Keratinocyte (primary cell): ENCODE results near the gene ZC3HAV1L. TPM values are rescaled to one million over a fixed set of nuclear protein-coding genes. Genes with fewer than 3 reads are reported as not detected.

Experiments used
- DNase-seq: peaks from one replicate; pipeline ENCODE4 v3.0.0-alpha.2; 2011; ENCODE audit warnings: low read depth, missing footprints, low spot score
- FAIRE-seq: peaks from 2 replicates; lab custom pipeline; 2011; peaks lifted over from hg19 to GRCh38; lab: Jason Lieb, UNC
- H2AFZ ChIP-seq: 2 replicates; pipeline ENCODE4 v1.6.0; 2012; ENCODE audit warnings: low read length, control low read depth, inconsistent platforms; ENCODE audit not compliant: control insufficient read depth
- H3K27ac ChIP-seq: 2 replicates; pipeline ENCODE4 v1.5.1; 2011; ENCODE audit warnings: low read length; ENCODE audit not compliant: control insufficient read depth, insufficient read depth
- H3K27me3 ChIP-seq: 3 replicates; pipeline ENCODE4 v1.6.0; 2011; ENCODE audit warnings: low read length; ENCODE audit not compliant: control insufficient read depth, insufficient read depth; ENCODE audit errors: extremely low read depth
- H3K36me3 ChIP-seq, 2 experiments: 2 replicates in 1 of 2; 3 replicates in 1 of 2; pipeline ENCODE4 v1.5.1; 2011; ENCODE audit warnings: low read length in 2 of 2, mild to moderate bottlenecking in 1 of 2; ENCODE audit not compliant: control insufficient read depth in 2 of 2, insufficient read depth in 2 of 2; ENCODE audit errors: extremely low read depth in 1 of 2
- H3K4me1 ChIP-seq: 3 replicates; pipeline ENCODE4 v1.5.1; 2011; ENCODE audit warnings: low read length; ENCODE audit not compliant: control insufficient read depth, insufficient read depth; ENCODE audit errors: extremely low read depth
- H3K4me2 ChIP-seq: 3 replicates; pipeline ENCODE4 v1.6.0; 2011; ENCODE audit warnings: low read depth, low read length; ENCODE audit not compliant: control insufficient read depth, insufficient read depth; ENCODE audit errors: extremely low read depth
- H3K4me3 ChIP-seq, 3 experiments: fragments of 200-600 bp in 1 of 3; sonication (generic) in 1 of 3; 2 replicates in 2 of 3; 3 replicates in 1 of 3; pipeline ENCODE4 v1.5.1; 2011 to 2016; ENCODE audit warnings: low read length in 3 of 3, mild to moderate bottlenecking in 3 of 3, control low read depth in 2 of 3, inconsistent platforms in 1 of 3, low read depth in 1 of 3, mixed read lengths in 1 of 3, mixed run types in 1 of 3, moderate library complexity in 1 of 3; ENCODE audit not compliant: control insufficient read depth in 2 of 3, insufficient read depth in 2 of 3; ENCODE audit errors: extremely low read depth in 1 of 3
- H3K79me2 ChIP-seq: 2 replicates; pipeline ENCODE4 v1.6.0; 2012; ENCODE audit warnings: low read length; ENCODE audit not compliant: control insufficient read depth, insufficient read depth
- H3K9ac ChIP-seq: 3 replicates; pipeline ENCODE4 v1.6.0; 2011; ENCODE audit warnings: low read length; ENCODE audit not compliant: control insufficient read depth, insufficient read depth; ENCODE audit errors: extremely low read depth
- H3K9me1 ChIP-seq: 3 replicates; pipeline ENCODE4 v1.6.0; 2011; ENCODE audit warnings: low read length; ENCODE audit not compliant: control insufficient read depth, insufficient read depth; ENCODE audit errors: extremely low read depth
- H3K9me3 ChIP-seq: 2 replicates; pipeline ENCODE4 v1.5.1; 2012; ENCODE audit warnings: low read depth, low read length; ENCODE audit not compliant: control insufficient read depth
- H4K20me1 ChIP-seq: 3 replicates; pipeline ENCODE4 v1.6.0; 2011; ENCODE audit warnings: low read length; ENCODE audit not compliant: control insufficient read depth, insufficient read depth; ENCODE audit errors: extremely low read depth
- EZH2 ChIP-seq: IDR thresholded peaks from one replicate; pipeline ENCODE4 v1.6.1; 2012; ENCODE audit warnings: inconsistent platforms, mild to moderate bottlenecking, low read length, moderate library complexity
- dilution Hi-C: fragments of 300-500 bp; cut with MboI; formaldehyde crosslinking; loops from one replicate; pipeline ENCODE4 v1.7.0; 2020; ENCODE audit warnings: low sequenced_read_pairs; ENCODE audit not compliant: extremely low pct_ligation_motif_present
- polyA plus RNA-seq, 5 experiments: library from polyadenylated mRNA; depleted of rRNA in 3 of 5; stranded (reverse) in 3 of 5; stranded (forward) in 1 of 5; unstranded in 1 of 5; fragments of >200 nt; gene quantifications; 1 replicate in 1 of 5; 2 replicates in 3 of 5; 3 replicates in 1 of 5; pipeline versions ENCODE4 v1.2.1 to v1.2.3, GENCODE V29; 2011 to 2012; ENCODE audit warnings: missing spikeins in 2 of 5, low read depth in 1 of 5, low replicate concordance in 1 of 5
- TF ChIP-seq, protein P1 (sequence below), 3 experiments: IDR thresholded peaks in 1 of 3; conservative IDR thresholded peaks in 1 of 3; optimal IDR thresholded peaks in 1 of 3; 2 replicates in 2 of 3; 3 replicates in 1 of 3; pipeline versions ENCODE3 to v1.5.1; 2011; ENCODE audit warnings: low read length in 3 of 3, mild to moderate bottlenecking in 3 of 3, moderate library complexity in 2 of 3, control low read depth in 1 of 3, inconsistent platforms in 1 of 3; ENCODE audit not compliant: insufficient read depth in 2 of 3; ENCODE audit errors: extremely low read depth in 1 of 3

ZC3HAV1L gene
- polyA plus RNA-seq, 1 donor (not counting 4 experiments of a cell fraction or from before 2014, with no cell fraction given), result 7.9 TPM

DNA sequence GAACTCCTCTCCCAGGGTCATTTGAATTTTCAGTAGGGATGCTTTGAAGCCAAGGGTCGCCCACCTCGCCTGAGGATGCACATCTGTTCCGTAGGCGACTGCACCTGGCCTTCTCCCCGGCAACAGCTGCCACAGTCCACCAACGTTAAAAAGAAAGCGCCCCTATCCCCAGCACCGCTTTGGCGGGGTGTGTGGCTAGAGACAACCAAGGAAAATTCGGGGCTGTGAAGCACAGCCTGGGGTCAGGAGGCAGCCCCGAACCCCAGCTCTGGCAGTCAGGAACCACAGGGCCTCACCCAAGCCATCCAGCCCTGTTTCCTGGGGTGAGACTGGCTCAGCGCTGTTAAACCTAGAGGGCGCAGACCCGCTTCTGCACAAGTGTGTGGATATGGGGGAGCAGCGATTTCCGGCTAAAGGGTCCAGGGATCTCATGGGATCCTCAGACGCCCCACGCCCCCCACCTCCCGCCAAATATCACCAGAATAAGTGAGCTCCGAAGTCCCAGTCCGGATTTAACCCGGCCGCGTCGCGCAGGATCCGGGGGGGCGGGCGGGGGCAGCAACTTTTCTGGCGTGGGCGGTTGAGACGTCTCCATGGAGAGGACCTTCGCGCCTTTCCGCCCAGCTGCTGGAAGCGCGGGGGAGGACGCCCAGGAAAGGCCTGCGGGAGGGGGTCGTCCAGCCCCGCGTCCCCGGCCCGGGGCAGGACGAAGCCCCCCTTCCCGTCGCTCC lies 822 bp downstream of the ZC3HAV1L start:
- Histone ChIP-seq H3K36me3 (peaks cover 3 to 8% of the 10 kb centered on the region in 2 experiments), H4K20me1 (no peaks in the 10 kb centered on the region), H3K79me2 (peaks cover 14% of the 10 kb centered on the region), H3K27me3 (no peaks in the 10 kb centered on the region), H3K4me2 (peak overlapping the region; percentile 91), H2AFZ (peak overlapping the region; percentile 95), H3K4me3 (peak overlapping the region; percentile 63 to 79 (median 76)), H3K27ac (peak overlapping the region; percentile 54), H3K9me1 (no peaks in the 10 kb centered on the region), H3K9me3 (no peaks in the 10 kb centered on the region), H3K9ac (peak overlapping the region; percentile 76), H3K4me1 (peaks cover 26% of the 10 kb centered on the region)
- FAIRE-seq (no peak), DNase-seq (no peak)
- TF ChIP-seq, protein P1, sequence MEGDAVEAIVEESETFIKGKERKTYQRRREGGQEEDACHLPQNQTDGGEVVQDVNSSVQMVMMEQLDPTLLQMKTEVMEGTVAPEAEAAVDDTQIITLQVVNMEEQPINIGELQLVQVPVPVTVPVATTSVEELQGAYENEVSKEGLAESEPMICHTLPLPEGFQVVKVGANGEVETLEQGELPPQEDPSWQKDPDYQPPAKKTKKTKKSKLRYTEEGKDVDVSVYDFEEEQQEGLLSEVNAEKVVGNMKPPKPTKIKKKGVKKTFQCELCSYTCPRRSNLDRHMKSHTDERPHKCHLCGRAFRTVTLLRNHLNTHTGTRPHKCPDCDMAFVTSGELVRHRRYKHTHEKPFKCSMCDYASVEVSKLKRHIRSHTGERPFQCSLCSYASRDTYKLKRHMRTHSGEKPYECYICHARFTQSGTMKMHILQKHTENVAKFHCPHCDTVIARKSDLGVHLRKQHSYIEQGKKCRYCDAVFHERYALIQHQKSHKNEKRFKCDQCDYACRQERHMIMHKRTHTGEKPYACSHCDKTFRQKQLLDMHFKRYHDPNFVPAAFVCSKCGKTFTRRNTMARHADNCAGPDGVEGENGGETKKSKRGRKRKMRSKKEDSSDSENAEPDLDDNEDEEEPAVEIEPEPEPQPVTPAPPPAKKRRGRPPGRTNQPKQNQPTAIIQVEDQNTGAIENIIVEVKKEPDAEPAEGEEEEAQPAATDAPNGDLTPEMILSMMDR (optimal IDR thresholded peaks at IDR 0.05 in 1 of 3, IDR thresholded peaks at IDR 0.05 in 1 of 3, conservative IDR thresholded peaks at IDR 0.05 in 1 of 3; ENCODE audit: extremely low read depth in 1 of 3, insufficient read depth in 2 of 3, low read length in 3 of 3), result peak in 1 of 3 experiments; percentile 42
- no peak for TF ChIP-seq EZH2
- dilution Hi-C loops, result no loop called here

DNA sequence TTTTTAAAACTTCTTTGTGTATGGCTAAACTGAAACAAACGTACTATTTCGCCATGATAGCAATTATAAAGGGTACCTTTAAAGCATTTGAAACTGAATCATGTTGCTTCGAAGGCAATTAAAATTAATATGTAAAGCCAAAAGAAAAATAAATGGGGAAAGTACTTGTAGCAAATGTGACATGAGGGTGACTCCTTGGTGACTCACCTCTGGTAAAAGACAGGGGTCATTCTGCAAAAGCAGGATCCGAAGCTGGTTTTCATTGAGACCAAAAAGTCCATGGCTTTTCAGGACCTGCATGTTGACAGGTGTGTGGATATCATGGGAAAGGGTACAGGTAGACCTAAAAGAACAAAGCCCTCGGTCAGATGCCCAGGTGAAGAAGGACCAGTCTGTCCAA lies 1.5 kb downstream of the ZC3HAV1L start:
- Histone ChIP-seq H3K27me3 (no peaks in the 10 kb centered on the region), H3K36me3 (peaks cover 7 to 8% of the 10 kb centered on the region in 2 experiments), H3K4me1 (peaks cover 26% of the 10 kb centered on the region), H3K9me1 (no peaks in the 10 kb centered on the region), H3K4me2 (peak overlapping the region; percentile 91), H3K79me2 (peaks cover 14% of the 10 kb centered on the region), H3K4me3 (peak overlapping the region; percentile 63 to 79 (median 76)), H4K20me1 (no peaks in the 10 kb centered on the region), H3K27ac (no peak overlapping the region), H3K9ac (peak overlapping the region; percentile 76), H2AFZ (no peak overlapping the region), H3K9me3 (no peaks in the 10 kb centered on the region)
- dilution Hi-C loops, result no loop called here
- DNase-seq (no peak), FAIRE-seq (no peak)
- TF ChIP-seq, protein P1 (optimal IDR thresholded peaks at IDR 0.05 in 1 of 3, IDR thresholded peaks at IDR 0.05 in 1 of 3, conservative IDR thresholded peaks at IDR 0.05 in 1 of 3; ENCODE audit: extremely low read depth in 1 of 3, insufficient read depth in 2 of 3, low read length in 3 of 3), result no peak
- TF ChIP-seq EZH2, result no peak
